Measurements from ENCODE around the gene ITPR3.

ITPR3 gene

GRCh38 chr6:33742837-33743236 lies 121.7 kb downstream of the ITPR3 start:
- no peak for DNase-seq

GRCh38 chr6:33744001-33744848 lies 123.1 kb downstream of the ITPR3 start:
- peak; percentile 75 for DNase-seq

- no peak for DNase-seq
These were observed 123.9 kb downstream of the ITPR3 start for GRCh38 chr6:33744895-33745546.

DNA sequence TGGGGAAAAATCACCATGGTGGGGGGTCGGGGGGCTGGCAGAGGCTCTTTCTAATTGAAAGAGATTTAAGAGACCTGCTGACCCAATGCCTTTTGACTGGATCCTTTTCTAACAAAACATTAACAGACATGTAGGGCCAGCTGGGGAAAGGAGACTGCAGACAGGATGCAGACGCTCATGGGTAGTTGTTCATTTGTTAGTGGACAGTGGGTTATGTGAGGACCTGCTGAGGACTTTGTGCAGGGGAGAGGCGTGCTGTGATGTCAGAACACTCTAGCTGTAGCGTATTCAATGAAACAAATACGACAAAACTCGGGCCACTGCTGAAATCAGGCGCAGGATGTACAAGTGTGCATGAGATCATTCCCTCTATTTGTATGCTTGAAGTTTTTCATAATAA lies 124.4 kb downstream of the ITPR3 start:
- DNase-seq = no peak
